NOMO-1 treated with DMSO at 0.1 percent for 48 hours (cell line): Measurements from ENCODE around the gene NEU4.
"Not testable (repeated sequence)": the region's sequence is repeated elsewhere in the genome, so short reads cannot be mapped to it uniquely, and the experiment has no call there.

ENCODE experiments used
- DNase-seq: peaks from one replicate; lab custom pipeline; 2025; ENCODE audit not compliant: unreplicated experiment; lab: John Stamatoyannopoulos, UW

Gene NEU4

GRCh38 chr2:241823531-241824437 lies 14.8 kb downstream of the NEU4 start:
- DNase-seq, result not testable (repeated sequence)

- DNase-seq, result no peak
Measured at GRCh38 chr2:241827394-241827793, 18.4 kb downstream of the NEU4 start.

- no peak for DNase-seq
Measured at GRCh38 chr2:241833101-241833663, 24.2 kb downstream of the NEU4 start.

- DNase-seq, result not testable (repeated sequence)
Measured at GRCh38 chr2:241833756-241834526, 24.9 kb downstream of the NEU4 start.

- no peak for DNase-seq
Measured at GRCh38 chr2:241834527-241835210, 25.7 kb downstream of the NEU4 start.

GRCh38 chr2:241835611-241836010 lies 26.6 kb downstream of the NEU4 start:
- DNase-seq, result no peak

- peak; percentile 25 for DNase-seq
Measured at GRCh38 chr2:241836292-241836691, 27.3 kb downstream of the NEU4 start.

GRCh38 chr2:241837197-241837965 lies 28.4 kb downstream of the NEU4 start:
- no peak for DNase-seq

GRCh38 chr2:241841181-241842066 lies 32.4 kb downstream of the NEU4 start:
- DNase-seq, result no peak

- DNase-seq, result no peak
Measured at GRCh38 chr2:241842067-241842415, 33.0 kb downstream of the NEU4 start.

GRCh38 chr2:241842620-241843211 lies 33.7 kb downstream of the NEU4 start:
- DNase-seq, result peak; percentile 80

- no peak for DNase-seq
Measured at GRCh38 chr2:241843321-241844065, 34.5 kb downstream of the NEU4 start.

- peak; percentile 65 for DNase-seq
Measured at GRCh38 chr2:241844066-241844728, 35.2 kb downstream of the NEU4 start.

- no peak for DNase-seq
Measured at GRCh38 chr2:241844831-241845578, 36.0 kb downstream of the NEU4 start.

- DNase-seq, result no peak
Measured at GRCh38 chr2:241846406-241846805, 37.4 kb downstream of the NEU4 start.

- DNase-seq, result no peak
Measured at GRCh38 chr2:241848761-241849615, 40.0 kb downstream of the NEU4 start.
